Endothelial cell of umbilical vein (primary cell): ENCODE data around the gene RGS2. TPM values are rescaled to one million over a fixed set of nuclear protein-coding genes. Genes with fewer than 3 reads are reported as not detected.

Experiments used
- Bru-seq: library from RNA; stranded (reverse); fragments of 400-500 nt; gene quantifications from one replicate; lab custom pipeline; 2021; lab: Mats Ljungman, UMichigan
- BruChase-seq, 2 experiments: library from RNA; stranded (reverse); fragments of 400-500 nt; gene quantifications; one replicate each; lab custom pipeline; 2021; lab: Mats Ljungman, UMichigan
- BruUV-seq: library from RNA; stranded (reverse); fragments of 400-500 nt; replicated peaks from 2 replicates; lab custom pipeline; 2021; lab: Mats Ljungman, UMichigan
- CTCF ChIA-PET: fragments of 300-600, 350-600 bp; sonication (Branson Sonifier 250); formaldehyde crosslinking; loops from one replicate; lab custom pipeline; 2021; ENCODE audit warnings: antibody characterized with exemption, inconsistent platforms; lab: Charles Lee
- POLR2A ChIA-PET: fragments of 300-600, 350-600 bp; sonication (Branson Sonifier 250); formaldehyde crosslinking; loops from one replicate; lab custom pipeline; 2021; ENCODE audit warnings: antibody characterized with exemption, inconsistent platforms; lab: Charles Lee
- DNase-seq: peaks from one replicate; pipeline ENCODE4 v3.0.0-alpha.2; 2011; ENCODE audit warnings: low read depth, low spot score
- FAIRE-seq: peaks from 2 replicates; lab custom pipeline; 2011; peaks lifted over from hg19 to GRCh38; lab: Jason Lieb, UNC
- H2AFZ ChIP-seq: 2 replicates; pipeline ENCODE4 v1.6.0; 2012; ENCODE audit warnings: low read depth, low read length, control low read depth, inconsistent platforms
- H3K27ac ChIP-seq: 2 replicates; pipeline ENCODE4 v1.5.1; 2011; ENCODE audit warnings: low read depth, mild to moderate bottlenecking, control low read depth, low read length, moderate library complexity; ENCODE audit not compliant: insufficient read depth
- H3K27me3 ChIP-seq, 2 experiments: 2 replicates each; pipeline versions ENCODE4 v1.6.0 to v1.6.1; 2011; ENCODE audit warnings: low read length in 2 of 2, mixed read lengths in 1 of 2; ENCODE audit not compliant: control insufficient read depth in 2 of 2, insufficient read depth in 2 of 2
- H3K36me3 ChIP-seq, 2 experiments: 2 replicates in 1 of 2; 3 replicates in 1 of 2; pipeline ENCODE4 v1.5.1; 2011; ENCODE audit warnings: low read length in 2 of 2, mild to moderate bottlenecking in 1 of 2, moderate library complexity in 1 of 2; ENCODE audit not compliant: control insufficient read depth in 2 of 2, insufficient read depth in 2 of 2; ENCODE audit errors: extremely low read depth in 1 of 2
- H3K4me1 ChIP-seq: 3 replicates; pipeline ENCODE4 v1.5.1; 2011; ENCODE audit warnings: mild to moderate bottlenecking, low read length; ENCODE audit not compliant: control insufficient read depth, insufficient read depth; ENCODE audit errors: extremely low read depth
- H3K4me2 ChIP-seq: 2 replicates; pipeline ENCODE4 v1.6.1; 2011; ENCODE audit warnings: low read length, control low read depth, mixed read lengths; ENCODE audit not compliant: insufficient read depth
- H3K4me3 ChIP-seq, 3 experiments: fragments of 200-600 bp in 1 of 3; sonication (generic), shearing (Covaris generic) in 1 of 3; replicated peaks in 1 of 3; 2 replicates each; pipeline ENCODE4 v1.5.1; 2011 to 2016; ENCODE audit warnings: control low read depth in 3 of 3, low read length in 3 of 3, mild to moderate bottlenecking in 2 of 3, inconsistent platforms in 1 of 3, low read depth in 1 of 3, moderate library complexity in 1 of 3; ENCODE audit not compliant: insufficient read depth in 1 of 3
- H3K79me2 ChIP-seq: 2 replicates; pipeline ENCODE4 v1.6.0; 2012; ENCODE audit warnings: low read length, inconsistent platforms; ENCODE audit not compliant: control insufficient read depth, insufficient read depth
- H3K9ac ChIP-seq: replicated peaks from 2 replicates; pipeline ENCODE3; 2011; ENCODE audit warnings: low read length, control low read depth; ENCODE audit not compliant: insufficient read depth; ENCODE audit errors: extremely low read depth
- H3K9me1 ChIP-seq: replicated peaks from 3 replicates; pipeline ENCODE4 v1.6.0; 2011; ENCODE audit warnings: mild to moderate bottlenecking, low read length; ENCODE audit not compliant: control insufficient read depth, insufficient read depth; ENCODE audit errors: extremely low read depth
- H3K9me3 ChIP-seq: replicated peaks from 2 replicates; pipeline ENCODE4 v1.5.1; 2012; ENCODE audit warnings: low read length, inconsistent platforms; ENCODE audit not compliant: control insufficient read depth, insufficient read depth
- H4K20me1 ChIP-seq: replicated peaks from 2 replicates; pipeline ENCODE3; 2011; ENCODE audit warnings: mild to moderate bottlenecking, low read length; ENCODE audit not compliant: control insufficient read depth, insufficient read depth; ENCODE audit errors: extremely low read depth
- EZH2 ChIP-seq: IDR thresholded peaks from 2 replicates; pipeline ENCODE4 v1.6.1; 2012; ENCODE audit warnings: borderline replicate concordance, low read depth, mild to moderate bottlenecking, moderate library complexity, low read length, inconsistent platforms; ENCODE audit not compliant: severe bottlenecking
- FOS ChIP-seq: IDR thresholded peaks from 2 replicates; pipeline ENCODE4 v1.6.1; 2011; ENCODE audit warnings: mild to moderate bottlenecking, low read length, moderate library complexity, borderline replicate concordance; ENCODE audit not compliant: insufficient read depth
- GATA2 ChIP-seq: IDR thresholded peaks from 2 replicates; pipeline ENCODE4 v1.7.0; 2011; ENCODE audit warnings: low read depth, mild to moderate bottlenecking, moderate library complexity, mixed read lengths, low read length; ENCODE audit not compliant: insufficient read length, insufficient read depth
- JUN ChIP-seq: IDR thresholded peaks from 2 replicates; pipeline ENCODE4 v1.6.1; 2011; ENCODE audit warnings: borderline replicate concordance, low read depth; ENCODE audit not compliant: insufficient read length, insufficient read depth
- MYC ChIP-seq: IDR thresholded peaks from one replicate; pipeline ENCODE4 v1.6.1; 2011; ENCODE audit warnings: mild to moderate bottlenecking, low read depth, low read length
- POLR2A ChIP-seq: IDR thresholded peaks from 2 replicates; pipeline ENCODE4 v1.6.1; 2012; ENCODE audit warnings: low read depth, mild to moderate bottlenecking, control low read depth, low read length
- POLR2AphosphoS5 ChIP-seq: IDR thresholded peaks from 2 replicates; pipeline ENCODE4 v1.6.1; 2012; ENCODE audit warnings: low read depth, mild to moderate bottlenecking, control low read depth, low read length, moderate library complexity; ENCODE audit not compliant: insufficient read depth
- dilution Hi-C: fragments of 300-500 bp; cut with MboI; formaldehyde crosslinking; loops from one replicate; pipeline ENCODE4 v1.15.0; 2019; ENCODE audit warnings: low sequenced_read_pairs; ENCODE audit not compliant: extremely low pct_ligation_motif_present
- intact Hi-C: fragments of 100-400 bp; cut with micrococcal nuclease; formaldehyde crosslinking; loops from one replicate; pipeline ENCODE4 v1.10.0; 2022
- long read RNA-seq: library from polyadenylated mRNA; stranded (forward); transcript quantifications from one replicate; pipeline ENCODE4 v2.0.0, GENCODE V29; 2021
- polyA minus RNA-seq, 3 experiments: library from RNA; depleted of rRNA, polyadenylated mRNA; stranded (reverse); fragments of >200 nt; gene quantifications; 1 replicate in 1 of 3; 2 replicates in 2 of 3; pipeline ENCODE4 v1.2.3, GENCODE V29; 2011
- polyA plus RNA-seq, 4 experiments: library from polyadenylated mRNA; depleted of rRNA in 3 of 4; stranded (reverse) in 3 of 4; unstranded in 1 of 4; fragments of >200 nt; gene quantifications; 2 replicates each; pipeline versions ENCODE4 v1.2.1 to v1.2.3, GENCODE V29; 2011 to 2012; ENCODE audit warnings: missing spikeins in 1 of 4
- total RNA-seq: library from RNA; stranded (reverse); gene quantifications from 2 replicates; pipeline ENCODE4 v1.2.3, GENCODE V29; 2021
- TF ChIP-seq, protein P1 (sequence below): IDR thresholded peaks from 2 replicates; pipeline ENCODE4 v1.6.1; 2011; ENCODE audit not compliant: insufficient read depth, insufficient read length
- TF ChIP-seq, protein P2 (sequence below), 2 donors: IDR thresholded peaks; 1 replicate in 1 of 2; 2 replicates in 1 of 2; pipeline ENCODE4 v1.5.1; 2011; ENCODE audit warnings: low read length in 2 of 2, mild to moderate bottlenecking in 2 of 2, moderate library complexity in 2 of 2, control low read depth in 1 of 2, inconsistent platforms in 1 of 2, low read depth in 1 of 2; ENCODE audit not compliant: insufficient read depth in 1 of 2; ENCODE audit errors: extremely low read depth in 1 of 2

The RGS2 gene, protein sequence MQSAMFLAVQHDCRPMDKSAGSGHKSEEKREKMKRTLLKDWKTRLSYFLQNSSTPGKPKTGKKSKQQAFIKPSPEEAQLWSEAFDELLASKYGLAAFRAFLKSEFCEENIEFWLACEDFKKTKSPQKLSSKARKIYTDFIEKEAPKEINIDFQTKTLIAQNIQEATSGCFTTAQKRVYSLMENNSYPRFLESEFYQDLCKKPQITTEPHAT
- total RNA-seq, result 9.1 and 9.5 TPM in 2 replicates
- polyA plus RNA-seq, result 4.4 and 6.1 TPM in 2 replicates
- polyA plus RNA-seq (2011; cell fraction: cytosol; rRNA removed), result 13.2 and 14.9 TPM in 2 replicates
- 20.7 and 22.9 TPM in 2 replicates for polyA plus RNA-seq (2011; cell fraction: nucleus; rRNA removed)
- 8.3 and 14.8 TPM in 2 replicates for polyA plus RNA-seq (2012)
- 4.0 and 5.5 TPM in 2 replicates for polyA minus RNA-seq
- polyA minus RNA-seq (2011; cell fraction: cytosol; rRNA and poly(A)+ RNA removed), result 15.1 TPM
- 18.0 and 23.7 TPM in 2 replicates for polyA minus RNA-seq (2011; cell fraction: nucleus; rRNA and poly(A)+ RNA removed)
- Bru-seq, nascent RNA, result percentile 94 among the genes with signal in this experiment
- percentile 48 among the genes with signal in this experiment for BruChase-seq, experiment 1, labeled RNA remaining after a 6-hour chase
- percentile 72 among the genes with signal in this experiment for BruChase-seq, experiment 2, labeled RNA remaining after a 2-hour chase
- long read RNA-seq, transcript RGS2-201 (5 exons, 1,354 nt), result major isoform, 11 of 14 reads
- long read RNA-seq, partial matches to known transcripts, result 2 of 14 reads
- long read RNA-seq, other reads (novel, unspliced or antisense), result 1 of 14 reads

DNA sequence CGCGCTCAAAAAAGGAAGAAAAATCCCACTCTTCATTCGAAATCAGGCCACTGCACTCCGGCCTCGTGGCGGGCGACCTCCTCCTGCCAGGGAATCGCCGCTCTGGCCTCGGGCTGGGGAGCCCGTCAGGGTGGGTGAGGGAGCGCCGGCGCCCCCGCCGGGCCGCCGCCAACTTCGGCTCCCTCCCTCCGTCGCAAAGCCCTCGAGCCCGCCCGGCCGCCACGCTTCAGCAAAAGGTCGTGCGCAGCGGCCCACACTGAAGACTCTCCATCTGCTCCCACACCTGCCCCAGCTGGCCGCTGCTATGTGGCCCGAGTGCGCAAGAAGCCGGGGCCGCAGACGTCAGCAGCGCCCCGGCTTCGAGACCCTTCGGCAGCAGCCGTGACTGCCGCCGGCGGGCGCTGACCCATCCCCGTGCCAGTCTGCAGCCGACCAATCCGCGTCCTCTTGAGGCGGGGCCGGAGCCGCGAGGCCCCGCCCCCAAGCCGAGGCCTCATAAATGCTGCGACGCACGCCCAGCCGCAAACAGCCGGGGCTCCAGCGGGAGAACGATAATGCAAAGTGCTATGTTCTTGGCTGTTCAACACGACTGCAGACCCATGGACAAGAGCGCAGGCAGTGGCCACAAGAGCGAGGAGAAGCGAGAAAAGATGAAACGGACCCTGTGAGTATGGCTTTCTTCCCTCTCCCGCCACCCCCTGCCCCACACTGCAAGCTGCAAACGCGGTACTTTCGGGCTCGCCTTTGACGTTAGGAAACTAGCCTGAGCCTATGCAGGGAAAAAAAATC, at the start of gene RGS2:
RGS2 (plus strand) TSS at position 522 of the 789 bp plus-strand sequence; CDS start at position 555, 33 bp downstream.
- Histone ChIP-seq H3K79me2 (peaks cover 15% of the 10 kb centered on the region), H3K27me3 (no peaks in the 10 kb centered on the region), H3K4me3 (peak within 1 kb of the TSS; percentile 71 to 87 (median 74)), H3K9ac (peak within 1 kb of the TSS; percentile 87), H3K27ac (peak within 1 kb of the TSS; percentile 97), H3K9me1 (no peaks in the 10 kb centered on the region), H3K36me3 (peaks cover 0 to 2% of the 10 kb centered on the region in 2 experiments), H3K9me3 (no peaks in the 10 kb centered on the region), H3K4me1 (peaks cover 38% of the 10 kb centered on the region), H4K20me1 (no peaks in the 10 kb centered on the region), H2AFZ (peak within 1 kb of the TSS; percentile 26), H3K4me2 (peak within 1 kb of the TSS; percentile 99)
- TF ChIP-seq, protein P1, sequence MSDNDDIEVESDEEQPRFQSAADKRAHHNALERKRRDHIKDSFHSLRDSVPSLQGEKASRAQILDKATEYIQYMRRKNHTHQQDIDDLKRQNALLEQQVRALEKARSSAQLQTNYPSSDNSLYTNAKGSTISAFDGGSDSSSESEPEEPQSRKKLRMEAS, result no peak
- TF ChIP-seq GATA2, result no peak
- no peak for TF ChIP-seq FOS
- TF ChIP-seq, protein P2, sequence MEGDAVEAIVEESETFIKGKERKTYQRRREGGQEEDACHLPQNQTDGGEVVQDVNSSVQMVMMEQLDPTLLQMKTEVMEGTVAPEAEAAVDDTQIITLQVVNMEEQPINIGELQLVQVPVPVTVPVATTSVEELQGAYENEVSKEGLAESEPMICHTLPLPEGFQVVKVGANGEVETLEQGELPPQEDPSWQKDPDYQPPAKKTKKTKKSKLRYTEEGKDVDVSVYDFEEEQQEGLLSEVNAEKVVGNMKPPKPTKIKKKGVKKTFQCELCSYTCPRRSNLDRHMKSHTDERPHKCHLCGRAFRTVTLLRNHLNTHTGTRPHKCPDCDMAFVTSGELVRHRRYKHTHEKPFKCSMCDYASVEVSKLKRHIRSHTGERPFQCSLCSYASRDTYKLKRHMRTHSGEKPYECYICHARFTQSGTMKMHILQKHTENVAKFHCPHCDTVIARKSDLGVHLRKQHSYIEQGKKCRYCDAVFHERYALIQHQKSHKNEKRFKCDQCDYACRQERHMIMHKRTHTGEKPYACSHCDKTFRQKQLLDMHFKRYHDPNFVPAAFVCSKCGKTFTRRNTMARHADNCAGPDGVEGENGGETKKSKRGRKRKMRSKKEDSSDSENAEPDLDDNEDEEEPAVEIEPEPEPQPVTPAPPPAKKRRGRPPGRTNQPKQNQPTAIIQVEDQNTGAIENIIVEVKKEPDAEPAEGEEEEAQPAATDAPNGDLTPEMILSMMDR (IDR thresholded peaks at IDR 0.05; ENCODE audit: extremely low read depth in 1 of 2, insufficient read depth in 1 of 2, low read depth in 1 of 2, low read length in 2 of 2), result peak in 1 of 2 donors; percentile 15
- peak; percentile 100 for TF ChIP-seq POLR2A
- no peak for TF ChIP-seq MYC
- no peak for TF ChIP-seq JUN
- TF ChIP-seq EZH2, result no peak
- TF ChIP-seq POLR2AphosphoS5, result peak; percentile 100
- ChIA-PET CTCF (interaction anchor here (1.0 to 14.8 kb wide), 8 partner anchors 12 to 335 kb away, joined by 3 to 550 read pairs (median 6); partner anchors contain the start of genes RO60 and UCHL5), POLR2A (interaction anchor here (0.7 to 2.9 kb wide), 7 partner anchors 143 to 356 kb away, joined by 3 to 11 read pairs (median 8); no protein-coding TSS in a partner anchor)
- intact Hi-C loops (loop anchor here (1.0 to 5.0 kb wide), 10 partner anchors 18 to 374 kb away; partner anchors contain the start of genes CDC73, RO60 and UCHL5), dilution Hi-C loops (loop anchor here (25.0 kb wide), 2 partner anchors 204 to 321 kb away; no protein-coding TSS in a partner anchor)
- no TSS peak for BruUV-seq
- peak; percentile 78 for FAIRE-seq
- DNase-seq, result peak; percentile 95
